GM21515 (cell line): ENCODE data around the gene PRAMEF11.
"Not testable (repeated sequence)": the region's sequence is repeated elsewhere in the genome, so short reads cannot be mapped to it uniquely, and the experiment has no call there.

ENCODE experiments used
- ATAC-seq: cut with Tn5 transposase; IDR thresholded peaks from one replicate; pipeline ENCODE4 v1.9.1; 2021; ENCODE audit not compliant: unreplicated experiment

PRAMEF11 gene

DNA sequence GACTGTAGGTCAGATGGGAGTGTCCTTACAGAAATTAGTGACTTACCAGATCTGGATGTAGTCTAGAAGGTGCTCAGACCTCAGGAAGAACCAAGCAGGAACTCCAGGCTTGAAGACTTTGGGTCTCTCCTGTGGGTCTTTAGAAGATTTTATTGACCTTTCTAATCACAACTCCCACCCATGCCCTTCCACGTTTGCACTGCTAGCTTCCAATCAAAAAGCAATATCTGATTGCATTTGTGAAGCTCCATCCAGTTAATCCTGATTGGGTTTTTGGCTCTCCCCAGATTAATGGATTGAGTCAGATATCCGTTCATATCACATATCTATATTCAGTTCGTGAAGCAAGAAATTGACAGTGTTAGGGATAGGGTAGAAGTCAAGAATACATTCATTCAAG lies at the start of gene PRAMEF11:
PRAMEF11 (minus strand) TSS at position 101 of the 400 bp plus-strand sequence. CDS start 2,621 bp downstream, outside the sequence.
- not testable (repeated sequence) for ATAC-seq

- ATAC-seq, result not testable (repeated sequence)
Measured at GRCh38 chr1:12878453-12878852, 47.2 kb upstream of the PRAMEF11 start.

- not testable (repeated sequence) for ATAC-seq
Measured at GRCh38 chr1:12863131-12863880, 32.1 kb upstream of the PRAMEF11 start.

DNA sequence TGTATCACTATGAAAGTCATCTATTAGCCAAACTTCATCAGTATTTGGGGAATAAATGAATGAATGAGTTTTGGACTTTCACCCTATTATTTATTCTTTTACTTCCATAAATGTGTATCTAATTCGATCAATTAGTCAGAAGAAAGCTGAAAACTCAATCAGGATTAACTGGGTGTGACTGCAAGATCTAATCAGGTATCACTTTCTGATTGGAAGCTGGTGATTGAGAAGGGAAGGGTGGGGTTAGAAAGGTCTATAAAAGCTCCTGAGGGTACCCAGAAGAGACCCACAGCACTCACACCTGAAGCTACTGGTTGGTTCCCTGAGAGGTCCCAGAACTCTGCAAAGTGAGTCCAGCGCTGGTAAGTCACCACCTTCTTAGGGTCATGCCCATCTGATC lies 25.6 kb upstream of the PRAMEF11 start, which contains the start of gene PRAMEF2:
PRAMEF2 (plus strand) TSS at position 301 of the 400 bp plus-strand sequence. CDS start 1,924 bp downstream, outside the sequence.
- ATAC-seq, result not testable (repeated sequence)

- ATAC-seq, result no peak
Measured at GRCh38 chr1:12851779-12852178, 20.6 kb upstream of the PRAMEF11 start.

GRCh38 chr1:12848620-12849019 lies 17.4 kb upstream of the PRAMEF11 start, which contains the start of gene HNRNPCL1:
TSS of gene HNRNPCL1 (minus strand) at chr1:12848720. CDS start at chr1:12848289, 431 bp downstream.
- ATAC-seq, result not testable (repeated sequence)

DNA sequence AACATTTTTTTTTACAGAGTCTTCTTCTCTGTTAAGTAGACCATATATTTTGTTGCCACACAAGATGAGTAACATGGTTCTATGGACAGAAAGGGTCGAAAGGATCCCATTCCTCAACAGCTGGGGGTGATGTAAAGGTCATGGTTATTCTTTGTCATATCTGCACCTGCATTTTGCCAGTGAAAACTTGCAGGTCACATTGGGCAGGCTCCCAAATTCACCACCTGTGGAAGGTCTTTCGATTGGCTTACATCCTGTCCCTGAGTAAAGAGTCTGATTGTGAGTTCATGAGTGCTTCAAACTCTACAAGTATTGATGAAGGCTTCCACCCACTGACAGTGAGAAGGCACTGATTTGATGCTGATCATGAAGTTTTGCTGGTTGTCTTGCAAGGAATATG lies 2.0 kb upstream of the PRAMEF11 start:
- ATAC-seq, result not testable (repeated sequence)

DNA sequence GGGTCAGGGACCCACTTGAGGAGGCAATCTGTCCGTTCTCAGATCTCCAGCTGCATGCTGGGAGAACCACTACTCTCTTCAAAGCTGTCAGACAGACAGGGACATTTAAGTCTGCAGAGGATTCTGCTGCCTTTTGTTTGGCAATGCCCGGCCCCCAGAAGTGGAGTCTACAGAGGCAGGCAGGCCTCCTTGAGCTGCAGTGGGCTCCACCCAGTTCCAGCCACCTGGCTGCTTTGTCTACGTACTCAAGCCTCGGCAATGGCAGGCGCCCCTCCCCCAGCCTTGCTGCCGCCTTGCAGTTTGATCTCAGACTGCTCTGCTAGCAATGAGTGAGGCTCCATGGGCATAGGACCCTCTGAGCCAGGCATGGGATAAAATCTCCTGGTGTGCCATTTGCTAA lies 12.1 kb downstream of the PRAMEF11 start:
- ATAC-seq, result not testable (repeated sequence)

GRCh38 chr1:12811409-12811784 lies 19.8 kb downstream of the PRAMEF11 start:
- no peak for ATAC-seq

DNA sequence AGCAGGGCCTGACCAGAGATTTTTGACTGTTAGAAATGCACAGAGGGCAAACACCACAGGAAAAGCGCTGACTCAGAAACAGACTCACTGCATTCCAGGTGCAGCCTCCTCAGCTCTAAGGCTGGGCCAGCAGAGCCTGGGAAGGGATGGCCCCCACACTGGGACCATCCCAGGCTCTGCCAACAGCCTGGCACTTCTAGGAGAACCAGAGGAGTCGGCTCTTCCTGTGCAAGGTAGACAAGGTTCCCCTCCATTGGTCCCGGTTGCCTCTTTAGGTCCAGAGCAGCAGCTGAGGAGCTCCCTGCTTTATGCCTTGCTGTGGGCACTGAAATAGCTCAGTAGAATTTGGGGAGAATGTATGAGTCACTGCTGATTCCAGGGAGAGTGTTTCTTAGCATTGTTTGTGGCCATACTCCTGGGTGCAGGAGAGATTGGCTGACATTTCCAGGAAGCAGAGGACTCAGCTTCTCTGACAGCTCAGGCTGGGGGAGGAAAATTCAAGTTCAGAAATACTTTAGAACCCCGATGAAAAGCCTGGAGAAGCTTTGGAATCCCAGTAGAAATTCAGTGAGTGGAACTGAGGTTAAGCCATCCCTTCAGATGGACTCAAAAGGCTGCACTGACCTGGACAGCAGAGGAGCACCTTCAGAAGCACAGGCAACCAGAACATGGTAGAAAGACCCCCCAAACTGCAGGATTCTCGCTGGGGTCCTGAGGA lies 20.4 kb downstream of the PRAMEF11 start:
- no peak for ATAC-seq

DNA sequence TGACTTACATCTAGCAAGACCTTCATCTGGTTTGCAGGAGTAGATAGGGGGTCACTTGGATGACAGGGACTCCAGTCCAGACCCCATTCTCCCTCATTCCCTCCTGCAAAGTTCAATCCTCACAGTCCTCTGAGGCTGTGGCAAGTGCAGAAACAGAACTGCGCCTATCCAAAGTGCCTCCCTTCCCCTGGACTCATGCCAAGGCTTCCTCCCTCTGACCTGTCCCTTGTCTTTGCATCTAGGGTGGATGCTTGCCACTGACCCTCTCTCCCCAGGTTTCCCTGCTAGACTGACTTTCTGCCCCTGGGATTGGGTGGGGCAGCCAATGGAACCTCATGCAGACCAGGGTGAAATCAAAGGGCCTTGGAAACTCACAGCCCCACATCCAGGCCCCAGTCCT lies 21.3 kb downstream of the PRAMEF11 start:
- ATAC-seq, result no peak

DNA sequence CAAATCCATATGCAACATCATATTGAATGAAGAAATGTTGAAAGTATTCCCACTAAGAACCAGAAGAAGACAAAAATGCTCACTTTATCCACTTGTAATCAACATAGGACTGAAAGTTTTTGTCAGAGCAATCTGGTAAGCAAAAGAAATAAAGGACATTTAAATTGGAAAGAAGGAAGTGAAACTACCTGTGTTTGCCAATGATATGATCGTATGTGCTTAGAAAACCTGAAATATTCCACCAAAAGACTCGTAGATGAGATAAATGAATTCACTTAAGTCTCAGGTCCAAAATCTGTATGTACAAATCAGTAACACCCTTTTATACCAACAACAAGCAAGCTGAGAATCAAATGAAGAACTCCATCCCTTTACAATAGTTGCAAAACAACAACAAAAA lies 31.5 kb downstream of the PRAMEF11 start:
- ATAC-seq, result no peak

DNA sequence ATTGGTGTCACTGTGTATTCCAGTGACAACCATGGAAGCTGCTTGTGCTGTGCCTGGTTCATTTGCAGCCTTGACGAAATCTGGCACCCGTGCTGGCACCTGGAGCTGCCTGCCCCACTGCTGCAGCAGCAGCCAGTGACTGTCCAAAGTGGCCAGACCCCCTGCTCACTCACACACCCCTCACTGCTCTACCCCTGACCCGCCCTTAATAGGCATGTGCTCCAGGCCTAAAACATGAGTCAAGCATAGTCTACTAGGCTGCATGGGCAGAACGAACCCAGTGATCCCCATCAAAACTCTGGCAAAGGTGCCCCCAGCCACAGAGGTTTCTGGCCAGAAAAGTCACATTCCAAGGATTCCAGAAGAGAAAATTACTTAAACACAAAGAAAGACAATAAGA lies 32.3 kb downstream of the PRAMEF11 start:
- no peak for ATAC-seq

DNA sequence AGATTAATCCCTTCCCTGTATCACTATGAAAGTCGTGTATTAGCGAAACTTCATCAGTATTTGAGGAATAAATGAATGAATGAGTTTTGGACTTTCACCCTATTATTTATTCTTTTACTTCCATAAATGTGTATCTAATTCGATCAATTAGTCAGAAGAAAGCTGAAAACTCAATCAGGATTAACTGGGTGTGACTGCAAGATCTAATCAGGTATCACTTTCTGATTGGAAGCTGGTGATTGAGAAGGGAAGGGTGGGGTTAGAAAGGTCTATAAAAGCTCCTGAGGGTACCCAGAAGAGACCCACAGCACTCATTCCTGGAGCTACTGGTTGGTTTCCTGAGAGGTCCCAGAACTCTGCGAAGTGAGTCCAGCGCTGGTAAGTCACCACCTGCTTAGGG lies 40.1 kb downstream of the PRAMEF11 start, which contains the start of gene PRAMEF1:
PRAMEF1 (plus strand) TSS at position 301 of the 400 bp plus-strand sequence. CDS start 1,831 bp downstream, outside the sequence.
- not testable (repeated sequence) for ATAC-seq

GRCh38 chr1:12784729-12785128 lies 46.5 kb downstream of the PRAMEF11 start:
- ATAC-seq, result not testable (repeated sequence)

DNA sequence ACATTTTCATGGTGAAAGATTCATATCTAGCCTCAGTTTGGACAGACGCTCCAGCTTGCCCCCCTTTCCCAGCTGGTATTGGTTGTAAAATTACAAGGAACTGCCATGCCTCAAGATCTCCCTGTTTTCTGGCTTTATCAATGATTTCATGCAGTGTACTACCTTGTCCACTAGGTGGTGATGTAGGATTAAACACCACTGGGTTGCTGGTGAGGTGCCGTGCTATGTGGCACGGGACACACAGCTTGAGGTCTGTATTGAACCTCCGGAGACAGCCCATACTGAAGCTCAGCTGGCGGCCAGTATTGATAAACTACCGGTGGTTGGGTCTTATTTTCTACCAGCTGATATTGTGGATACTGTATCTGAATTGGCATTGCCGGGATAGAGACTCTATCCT lies 47.4 kb downstream of the PRAMEF11 start:
- not testable (repeated sequence) for ATAC-seq

GRCh38 chr1:12781488-12781887 lies 49.7 kb downstream of the PRAMEF11 start:
- not testable (repeated sequence) for ATAC-seq

DNA sequence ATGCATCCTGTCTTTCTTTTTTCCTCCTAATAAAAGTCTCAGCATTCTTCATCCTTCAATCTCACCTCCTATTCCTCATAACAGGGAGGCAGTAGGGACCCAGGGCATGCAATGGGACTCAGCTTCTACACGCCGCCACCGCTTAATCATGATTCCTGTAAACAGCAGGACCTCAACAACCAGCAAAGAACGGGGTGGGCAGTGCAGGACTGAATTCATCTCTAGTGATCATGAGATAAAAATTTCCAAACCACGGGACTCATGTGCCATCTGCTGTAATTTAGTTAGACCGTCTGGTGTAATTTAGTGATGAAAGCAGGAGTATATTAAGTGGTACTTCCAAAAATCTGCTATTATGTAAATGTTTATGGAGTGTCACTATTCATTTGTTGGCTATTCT lies 52.3 kb downstream of the PRAMEF11 start:
- no peak for ATAC-seq

- no peak for ATAC-seq
Measured at GRCh38 chr1:12778061-12778460, 53.1 kb downstream of the PRAMEF11 start.

- no peak for ATAC-seq
Measured at GRCh38 chr1:12776801-12777557, 54.2 kb downstream of the PRAMEF11 start.

DNA sequence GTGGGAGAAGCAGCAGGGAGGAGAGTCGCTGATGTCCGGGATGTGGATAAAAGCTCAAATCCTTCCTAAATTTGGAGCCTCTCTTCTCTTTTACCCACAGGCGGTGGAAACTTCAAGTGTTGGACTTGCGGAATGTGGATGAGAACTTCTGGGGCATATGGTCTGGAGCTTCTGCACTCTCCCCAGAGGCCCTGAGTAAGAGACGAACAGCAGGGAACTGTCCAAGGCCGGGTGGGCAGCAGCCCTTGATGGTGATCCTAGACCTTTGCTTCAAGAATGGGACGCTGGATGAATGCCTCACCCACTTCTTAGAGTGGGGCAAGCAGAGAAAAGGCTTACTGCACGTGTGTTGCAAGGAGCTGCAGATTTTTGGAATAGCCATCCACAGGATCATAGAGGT lies 55.8 kb downstream of the PRAMEF11 start:
- ATAC-seq, result no peak
